HepG2 (cell line): ENCODE results near the gene TIMM23. TPM values are rescaled to one million over a fixed set of nuclear protein-coding genes. Genes with fewer than 3 reads are reported as not detected.

Experiments used
- AHR ChIP-seq: IDR thresholded peaks from 2 replicates; pipeline ENCODE4 v1.6.1; 2018; ENCODE audit warnings: missing genetic modification reagents, missing compliant biosample characterization
- GABPB1 ChIP-seq: IDR thresholded peaks from 2 replicates; pipeline ENCODE4 v1.6.1; 2016; ENCODE audit warnings: mild to moderate bottlenecking, missing genetic modification reagents, moderate library complexity, missing compliant biosample characterization
- GFI1 ChIP-seq: sonication (generic); formaldehyde crosslinking; IDR thresholded peaks from 2 replicates; pipeline ENCODE4 v1.5.0; 2020; ENCODE audit warnings: missing genetic modification reagents, mild to moderate bottlenecking, borderline replicate concordance
- GRHL1 ChIP-seq: sonication (generic); formaldehyde crosslinking; conservative IDR thresholded peaks from 2 replicates; pipeline ENCODE4 v1.8.0; 2022; ENCODE audit warnings: missing genetic modification reagents
- MED8 ChIP-seq: sonication (generic); formaldehyde crosslinking; IDR thresholded peaks from 2 replicates; pipeline ENCODE4 v1.8.1; 2023; ENCODE audit warnings: mild to moderate bottlenecking, missing genetic modification reagents; ENCODE audit not compliant: insufficient replicate concordance
- RERE ChIP-seq: IDR thresholded peaks from 2 replicates; pipeline ENCODE4 v1.6.1; 2016; ENCODE audit warnings: low read depth, missing genetic modification reagents, missing compliant biosample characterization
- SIX4 ChIP-seq: sonication (generic); formaldehyde crosslinking; IDR thresholded peaks from 2 replicates; pipeline ENCODE4 v1.4.0; 2020; ENCODE audit warnings: missing genetic modification reagents
- TFDP1 ChIP-seq: IDR thresholded peaks from 2 replicates; pipeline ENCODE4 v1.6.1; 2016; ENCODE audit warnings: missing compliant biosample characterization, missing genetic modification reagents, borderline replicate concordance
- TGIF2 ChIP-seq: IDR thresholded peaks from 2 replicates; pipeline ENCODE4 v1.6.1; 2016; ENCODE audit warnings: control low read depth, missing compliant biosample characterization
- THRA ChIP-seq: sonication (generic); formaldehyde crosslinking; IDR thresholded peaks from 2 replicates; pipeline ENCODE4 v1.4.0; 2020; ENCODE audit warnings: missing genetic modification reagents, borderline replicate concordance
- ZBTB34 ChIP-seq: sonication (generic); formaldehyde crosslinking; IDR thresholded peaks from 2 replicates; pipeline ENCODE4 v1.8.0; 2022; ENCODE audit warnings: mild to moderate bottlenecking, missing genetic modification reagents
- ZNF136 ChIP-seq: sonication (generic); formaldehyde crosslinking; IDR thresholded peaks from 2 replicates; pipeline ENCODE4 v1.8.1; 2022; ENCODE audit warnings: low read depth, mild to moderate bottlenecking, moderate library complexity, missing genetic modification reagents
- ZNF274 ChIP-seq: sonication (generic); formaldehyde crosslinking; IDR thresholded peaks from 2 replicates; pipeline ENCODE4 v1.5.1; 2020; ENCODE audit warnings: mild to moderate bottlenecking, missing genetic modification reagents
- ZNF432 ChIP-seq: sonication (generic); formaldehyde crosslinking; IDR thresholded peaks from 2 replicates; pipeline ENCODE4 v1.5.0; 2020; ENCODE audit warnings: missing genetic modification reagents, mild to moderate bottlenecking, borderline replicate concordance
- ZNF44 ChIP-seq: sonication (generic); formaldehyde crosslinking; IDR thresholded peaks from 2 replicates; pipeline ENCODE4 v1.5.1; 2020; ENCODE audit warnings: mild to moderate bottlenecking, missing genetic modification reagents
- ZNF441 ChIP-seq: sonication (generic); formaldehyde crosslinking; IDR thresholded peaks from 2 replicates; pipeline ENCODE4 v1.7.0; 2021; ENCODE audit warnings: missing genetic modification reagents, borderline replicate concordance
- ZNF543 ChIP-seq: sonication (generic); formaldehyde crosslinking; IDR thresholded peaks from 2 replicates; pipeline ENCODE4 v1.4.0; 2020; ENCODE audit warnings: mild to moderate bottlenecking, missing genetic modification reagents
- ZSCAN31 ChIP-seq: sonication (generic); formaldehyde crosslinking; IDR thresholded peaks from 2 replicates; pipeline ENCODE4 v1.5.0; 2020; ENCODE audit warnings: low read depth, mild to moderate bottlenecking, missing genetic modification reagents
- polyA plus RNA-seq, 8 experiments: library from polyadenylated mRNA; depleted of rRNA in 3 of 8; stranded (reverse) in 7 of 8; unstranded in 1 of 8; fragments of >200 nt; fragmentation: Illumina TruSeq in 4 of 8; extraction: Trizol in 4 of 8; gene quantifications; 2 replicates each; pipeline versions ENCODE4 v1.2.1 to v1.2.3, GENCODE V29; 2011 to 2016; ENCODE audit warnings: low read depth in 4 of 8, missing spikeins in 1 of 8, mixed read lengths in 1 of 8; ENCODE audit not compliant: insufficient read depth in 1 of 8
- total RNA-seq, 5 experiments: library from RNA; depleted of rRNA; stranded (reverse); fragments of >200 nt; fragmentation: Illumina TruSeq; extraction: Trizol; gene quantifications; 2 replicates each; pipeline ENCODE4 v1.2.3, GENCODE V29; 2016; ENCODE audit warnings: low read depth in 1 of 5

TIMM23 gene
- total and polyA plus RNA-seq, 2 of the 13 experiments (the other 11 are each of a cell fraction or from before 2014, with no cell fraction given) = 80.2 to 98.6 TPM

- peak; percentile 80; the same call in 1 of the 2 replicates for TF ChIP-seq THRA (CRISPR knock-in tag)
- no peak for TF ChIP-seq ZNF274
- TF ChIP-seq GRHL1 (CRISPR knock-in tag) = no peak
- TF ChIP-seq ZNF441 (CRISPR knock-in tag) = no peak
- TF ChIP-seq GFI1 = peak; percentile 88
- TF ChIP-seq ZSCAN31 = no peak
- no peak for TF ChIP-seq ZNF44
- peak; percentile 97 for TF ChIP-seq RERE (CRISPR knock-in tag)
- peak; percentile 96 for TF ChIP-seq MED8 (CRISPR knock-in tag)
- peak; percentile 55; the same call in 1 of the 2 replicates for TF ChIP-seq SIX4 (CRISPR knock-in tag)
- no peak for TF ChIP-seq TFDP1 (CRISPR knock-in tag)
- TF ChIP-seq AHR (CRISPR knock-in tag) = no peak
- no peak for TF ChIP-seq ZNF432 (CRISPR knock-in tag)
- TF ChIP-seq GABPB1 (CRISPR knock-in tag) = peak; percentile 53
- TF ChIP-seq TGIF2 (CRISPR knock-in tag) = no peak
- TF ChIP-seq ZNF543 (CRISPR knock-in tag) = peak; percentile 32; the same call in 1 of the 2 replicates
- peak; percentile 93 for TF ChIP-seq ZBTB34 (CRISPR knock-in tag)
- no peak for TF ChIP-seq ZNF136 (CRISPR knock-in tag)
Observed at GRCh38 chr10:45997994-45998763, 25.9 kb downstream of the TIMM23 start (continued).
